Liver (tissue), 9 donors: ENCODE data around the gene AGO1. TPM values are rescaled to one million over a fixed set of nuclear protein-coding genes. Genes with fewer than 3 reads are reported as not detected.

Experiments
- DNase-seq: peaks from one replicate; pipeline ENCODE4 v3.0.0-alpha.2; 2017; ENCODE audit warnings: low spot score
- H3K27ac ChIP-seq, 2 donors: one replicate each; pipeline ENCODE4 v1.7.0; 2013; ENCODE audit warnings: inconsistent platforms in 2 of 2, low read length in 2 of 2, control low read depth in 1 of 2, low read depth in 1 of 2, mild to moderate bottlenecking in 1 of 2
- H3K27me3 ChIP-seq, 4 donors: one replicate each; pipeline versions ENCODE4 v1.6.1 to v1.7.0; 2013; ENCODE audit warnings: low read length in 3 of 4, inconsistent platforms in 1 of 4, mild to moderate bottlenecking in 1 of 4, moderate library complexity in 1 of 4; ENCODE audit not compliant: control insufficient read depth in 4 of 4, insufficient read depth in 4 of 4
- H3K36me3 ChIP-seq, 4 donors: one replicate each; pipeline versions ENCODE4 v1.6.1 to v1.7.0; 2013; ENCODE audit warnings: low read length in 3 of 4, mild to moderate bottlenecking in 3 of 4, low read depth in 1 of 4, moderate library complexity in 1 of 4; ENCODE audit not compliant: control insufficient read depth in 4 of 4, insufficient read depth in 3 of 4
- H3K4me1 ChIP-seq, 4 donors: one replicate each; pipeline versions ENCODE4 v1.6.1 to v1.7.0; 2013; ENCODE audit warnings: low read length in 3 of 4, mild to moderate bottlenecking in 3 of 4, moderate library complexity in 1 of 4; ENCODE audit not compliant: control insufficient read depth in 4 of 4, insufficient read depth in 4 of 4
- H3K4me3 ChIP-seq, 3 donors: one replicate each; pipeline versions ENCODE4 v1.6.1 to v1.7.0; 2013; ENCODE audit warnings: low read length in 3 of 3, control low read depth in 1 of 3, low read depth in 1 of 3, mild to moderate bottlenecking in 1 of 3
- H3K9ac ChIP-seq, 2 donors: one replicate each; pipeline ENCODE4 v1.7.0; 2013; ENCODE audit warnings: low read length in 2 of 2, mild to moderate bottlenecking in 2 of 2, moderate library complexity in 2 of 2, control low read depth in 1 of 2, low read depth in 1 of 2
- H3K9me3 ChIP-seq, 4 donors: one replicate each; pipeline versions ENCODE4 v1.6.1 to v1.7.0; 2013; ENCODE audit warnings: low read length in 3 of 4; ENCODE audit not compliant: control insufficient read depth in 4 of 4
- EGR1 ChIP-seq, 2 donors: IDR thresholded peaks; 2 replicates each; pipeline ENCODE4 v1.6.1; 2016 to 2018; ENCODE audit warnings: antibody characterized with exemption in 2 of 2, low read depth in 2 of 2
- FOXA1 ChIP-seq: IDR thresholded peaks from 2 replicates; pipeline ENCODE4 v1.6.1; 2016; ENCODE audit warnings: antibody characterized with exemption
- GABPA ChIP-seq, 2 donors: IDR thresholded peaks in 1 of 2; conservative IDR thresholded peaks in 1 of 2; 2 replicates each; pipeline ENCODE4 v1.6.1; 2016; ENCODE audit warnings: antibody characterized with exemption in 2 of 2, mild to moderate bottlenecking in 1 of 2, moderate library complexity in 1 of 2
- JUND ChIP-seq, 2 donors: IDR thresholded peaks; 2 replicates each; pipeline ENCODE4 v1.6.1; 2016; ENCODE audit warnings: antibody characterized with exemption in 2 of 2
- MAX ChIP-seq: IDR thresholded peaks from 2 replicates; pipeline ENCODE4 v1.6.1; 2016; ENCODE audit warnings: antibody characterized with exemption
- RAD21 ChIP-seq, 2 donors: IDR thresholded peaks; 2 replicates each; pipeline ENCODE4 v1.6.1; 2016; ENCODE audit warnings: antibody characterized with exemption in 2 of 2, mild to moderate bottlenecking in 2 of 2
- REST ChIP-seq: IDR thresholded peaks from 2 replicates; pipeline ENCODE4 v1.6.1; 2016; ENCODE audit warnings: antibody characterized with exemption, mild to moderate bottlenecking
- ZBTB33 ChIP-seq: IDR thresholded peaks from 2 replicates; pipeline ENCODE4 v1.6.1; 2016; ENCODE audit warnings: antibody characterized with exemption
- WGBS: extraction: QIAGEN DNeasy Blood & Tissue Kit; methylation state at CpG from one replicate; pipeline ENCODE4 v1.1.7; 2013; 5-methylcytosine and 5-hydroxymethylcytosine counted together
- polyA plus RNA-seq, 2 donors: library from polyadenylated mRNA; stranded (reverse) in 1 of 2; unstranded in 1 of 2; fragments of 200-250 nt in 1 of 2; fragments of >200 nt in 1 of 2; fragmentation: Nextera tagmentation in 1 of 2; extraction: Ambion mirVana in 1 of 2; gene quantifications; one replicate each; pipeline versions ENCODE4 v1.2.1 to v1.2.3, GENCODE V29; 2013 to 2015
- total RNA-seq, 2 donors: library from RNA; depleted of rRNA; stranded (reverse); fragments of >200 nt; gene quantifications; one replicate each; pipeline ENCODE4 v1.2.3, GENCODE V29; 2014
- donor health status: healthy.
- donor health status: healthy.
- donor health status: healthy.
- donor health status: healthy.
- donor health status: healthy.

AGO1 gene
- total and polyA plus RNA-seq, 4 donors = 1.5 to 11.3 (median 4.9) TPM

DNA sequence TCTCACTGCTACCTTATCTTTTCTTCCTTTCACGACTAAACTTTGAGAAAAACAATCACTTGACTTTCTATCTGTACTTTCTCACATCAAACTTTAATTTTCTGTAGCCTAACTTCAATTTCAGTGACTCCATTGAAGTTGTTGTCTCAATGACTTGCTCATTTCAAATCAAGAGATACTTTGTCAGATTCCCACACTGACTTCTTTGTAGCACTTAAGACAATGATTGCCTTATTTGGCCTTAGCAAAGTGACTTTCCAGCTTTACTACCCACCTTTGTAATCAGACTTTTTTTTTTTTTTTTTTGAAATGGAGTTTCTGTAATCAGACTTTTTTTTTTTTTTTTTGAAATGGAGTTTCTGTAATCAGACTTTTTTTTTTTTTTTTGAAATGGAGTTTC, 38.2 kb upstream of the AGO1 start:
- peaks cover 7 to 29% (median 17%) of the 10 kb centered on the region in 4 donors for H3K36me3 ChIP-seq
- H3K4me3 ChIP-seq = no peak overlapping the region
- DNase-seq = no peak
- TF ChIP-seq EGR1 (IDR thresholded peaks at IDR 0.05; ENCODE audit: low read depth in 2 of 2) (no peak), GABPA (IDR thresholded peaks at IDR 0.05 in 1 of 2, conservative IDR thresholded peaks at IDR 0.05 in 1 of 2) (no peak), FOXA1 (no peak), REST (no peak), MAX (no peak), RAD21 (IDR thresholded peaks at IDR 0.05) (no peak), JUND (IDR thresholded peaks at IDR 0.05) (no peak)
- H3K27me3 ChIP-seq = no peaks in the 10 kb centered on the region
- no peak overlapping the region for H3K27ac ChIP-seq
- 90% methylated on average over 1 of the region's 1 CpG for WGBS
- H3K4me1 ChIP-seq = peaks cover 0 to 3% (median 0%) of the 10 kb centered on the region in 4 donors
- no peaks in the 10 kb centered on the region for H3K9me3 ChIP-seq
- no peak overlapping the region for H3K9ac ChIP-seq

DNA sequence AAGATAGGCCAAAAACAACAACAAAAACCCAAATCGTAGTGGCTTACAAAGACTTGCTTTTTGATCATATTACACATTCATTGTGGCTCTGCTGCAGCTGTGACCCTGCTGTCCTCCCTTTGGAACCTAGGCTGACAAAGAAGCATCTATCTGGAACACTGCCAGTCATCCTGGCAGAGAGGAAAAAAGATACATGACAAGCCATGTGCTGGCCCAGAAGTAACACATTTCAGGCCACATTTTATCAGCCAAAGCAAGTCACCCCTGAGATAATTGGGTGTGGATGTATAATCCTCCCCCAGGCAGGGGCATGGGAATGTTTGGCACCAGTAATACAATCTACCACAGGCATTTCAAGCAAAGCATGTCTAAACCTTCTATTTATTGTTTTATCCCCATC, 37.2 kb upstream of the AGO1 start:
- Histone ChIP-seq H3K9ac (no peak overlapping the region), H3K27ac (no peak overlapping the region), H3K27me3 (no peaks in the 10 kb centered on the region), H3K9me3 (no peaks in the 10 kb centered on the region), H3K4me3 (no peak overlapping the region), H3K4me1 (peaks cover 0 to 3% (median 0%) of the 10 kb centered on the region in 4 donors), H3K36me3 (peaks cover 6 to 37% (median 20%) of the 10 kb centered on the region in 4 donors)
- WGBS = 82% methylated on average over 1 of the region's 1 CpG
- no peak for DNase-seq
- TF ChIP-seq REST = no peak

DNA sequence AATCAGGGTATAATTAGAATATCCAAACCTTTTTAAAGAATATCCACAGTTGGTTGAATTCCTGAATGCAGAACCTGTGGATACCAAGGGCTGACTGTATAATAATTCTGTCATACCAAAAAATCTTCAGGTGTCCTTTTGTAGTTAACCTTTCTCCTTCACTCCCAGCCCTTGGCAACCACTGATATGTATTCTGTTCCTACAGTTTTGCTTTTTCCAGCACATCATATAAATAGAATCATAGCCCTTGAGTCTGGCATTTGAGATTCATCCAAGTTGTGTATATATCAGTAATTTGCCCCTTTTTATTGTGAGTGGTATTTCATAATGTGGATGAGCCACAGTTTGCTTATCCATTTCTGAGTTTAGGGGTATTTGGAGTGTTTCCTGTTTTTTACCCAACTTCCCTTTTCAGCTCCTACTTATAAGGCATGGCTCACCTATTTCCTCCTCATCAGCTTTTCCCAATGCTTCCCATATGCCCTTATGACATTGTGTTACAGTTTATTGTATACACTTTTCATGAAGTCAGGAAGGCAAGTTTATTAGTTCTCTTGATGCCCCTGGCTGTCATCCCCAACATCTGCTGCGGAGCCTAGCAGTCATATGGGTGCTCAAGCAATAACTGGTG, 35.0 kb upstream of the AGO1 start:
- no peak for DNase-seq
- H3K36me3 ChIP-seq = peaks cover 8 to 35% (median 28%) of the 10 kb centered on the region in 4 donors
- no peak overlapping the region for H3K4me3 ChIP-seq
- 92% methylated on average over 1 of the region's 1 CpG for WGBS
- H3K9ac ChIP-seq = no peak overlapping the region
- no peaks in the 10 kb centered on the region for H3K27me3 ChIP-seq
- no peak for TF ChIP-seq ZBTB33
- no peak for TF ChIP-seq MAX
- no peaks in the 10 kb centered on the region for H3K9me3 ChIP-seq
- H3K4me1 ChIP-seq = peaks cover 0 to 3% (median 0%) of the 10 kb centered on the region in 4 donors
- no peak overlapping the region for H3K27ac ChIP-seq
